ENCODE results near the gene RHOF.
"Not testable (repeated sequence)": the region's sequence is repeated elsewhere in the genome, so short reads cannot be mapped to it uniquely, and the experiment has no call there.

RHOF gene

DNA sequence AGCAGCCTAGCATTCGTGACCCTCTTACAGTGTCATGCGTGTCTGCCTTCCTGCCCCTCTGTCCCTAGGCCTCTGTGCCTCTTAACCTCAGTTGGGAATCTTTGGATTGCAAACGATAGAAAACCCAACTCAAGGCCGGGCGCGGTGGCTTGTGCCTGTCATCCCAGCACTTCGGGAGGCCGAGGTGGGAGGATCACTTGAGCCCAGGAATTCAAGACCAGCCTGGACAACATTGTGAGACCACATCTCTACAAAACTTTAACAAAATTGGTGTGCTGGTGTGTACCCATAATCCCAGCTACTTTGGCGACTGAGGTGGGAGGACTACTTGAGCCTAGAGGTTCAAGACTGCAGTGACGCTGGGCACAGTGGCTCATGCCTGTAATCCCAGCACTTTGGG lies 44.2 kb downstream of the RHOF start:
- Histone ChIP-seq H3K27me3 (ENCODE audit: control insufficient read depth in 5 of 5, insufficient read depth in 4 of 5, low read length in 5 of 5) (no peaks in the 10 kb centered on the region), H3K9me3 (ENCODE audit: control insufficient read depth in 5 of 5, low read length in 5 of 5) (no peaks in the 10 kb centered on the region), H3K4me3 (ENCODE audit: low read depth in 1 of 5, low read length in 5 of 5) (no peak overlapping the region), H3K27ac (ENCODE audit: low read depth, low read length) (no peak overlapping the region), H3K4me1 (ENCODE audit: control insufficient read depth in 5 of 5, insufficient read depth in 5 of 5, low read length in 5 of 5) (peaks cover under 1 to 8% (median 7%) of the 10 kb centered on the region in 5 donors), H3K9ac (ENCODE audit: low read length in 5 of 5) (no peak overlapping the region), H3K36me3 (ENCODE audit: control insufficient read depth in 5 of 5, insufficient read depth in 5 of 5, low read length in 5 of 5) (peaks cover 0 to 34% (median 25%) of the 10 kb centered on the region in 5 donors)

DNA sequence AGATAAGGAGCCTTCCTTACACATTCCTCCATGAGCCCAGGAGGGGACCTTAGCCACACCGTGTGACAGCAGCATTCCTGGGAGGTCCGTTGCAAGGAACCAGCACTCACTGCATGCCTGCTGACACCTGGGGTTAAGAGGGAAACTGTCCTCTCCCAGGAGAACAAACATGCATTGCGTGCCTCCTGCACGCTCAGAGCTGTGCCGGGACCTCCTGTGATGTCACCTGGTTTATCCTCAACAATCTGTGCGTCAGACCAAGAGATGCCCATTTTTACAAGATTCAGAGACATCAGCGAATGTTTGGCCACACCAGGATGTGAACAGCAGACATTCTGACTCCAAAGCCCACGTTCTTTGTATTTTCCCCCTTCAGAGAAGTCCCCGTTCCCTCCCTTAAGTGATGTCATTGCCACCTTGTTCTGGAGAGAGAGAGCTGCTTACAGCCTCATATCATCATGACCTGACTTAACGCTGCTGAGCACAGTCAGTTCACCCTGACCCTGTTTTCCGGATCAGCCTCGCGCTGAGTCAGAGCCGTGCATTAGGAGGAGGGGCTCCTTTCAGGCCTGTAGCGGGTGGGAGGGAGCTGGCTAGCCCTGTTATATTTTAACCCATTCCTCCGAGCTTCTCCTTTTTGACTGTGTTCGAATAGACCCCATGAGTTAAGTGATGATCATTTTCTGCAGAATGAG lies 44.8 kb downstream of the RHOF start:
- Histone ChIP-seq H3K36me3 (ENCODE audit: control insufficient read depth in 5 of 5, insufficient read depth in 5 of 5, low read length in 5 of 5) (peaks cover 0 to 34% (median 27%) of the 10 kb centered on the region in 5 donors), H3K4me1 (ENCODE audit: control insufficient read depth in 5 of 5, insufficient read depth in 5 of 5, low read length in 5 of 5) (peaks cover 0 to 3% (median 1%) of the 10 kb centered on the region in 5 donors), H3K27ac (ENCODE audit: low read depth, low read length) (no peak overlapping the region), H3K9me3 (ENCODE audit: control insufficient read depth in 5 of 5, low read length in 5 of 5) (no peaks in the 10 kb centered on the region), H3K9ac (ENCODE audit: low read length in 5 of 5) (no peak overlapping the region), H3K4me3 (ENCODE audit: low read depth in 1 of 5, low read length in 5 of 5) (no peak overlapping the region), H3K27me3 (ENCODE audit: control insufficient read depth in 5 of 5, insufficient read depth in 4 of 5, low read length in 5 of 5) (no peaks in the 10 kb centered on the region)

DNA sequence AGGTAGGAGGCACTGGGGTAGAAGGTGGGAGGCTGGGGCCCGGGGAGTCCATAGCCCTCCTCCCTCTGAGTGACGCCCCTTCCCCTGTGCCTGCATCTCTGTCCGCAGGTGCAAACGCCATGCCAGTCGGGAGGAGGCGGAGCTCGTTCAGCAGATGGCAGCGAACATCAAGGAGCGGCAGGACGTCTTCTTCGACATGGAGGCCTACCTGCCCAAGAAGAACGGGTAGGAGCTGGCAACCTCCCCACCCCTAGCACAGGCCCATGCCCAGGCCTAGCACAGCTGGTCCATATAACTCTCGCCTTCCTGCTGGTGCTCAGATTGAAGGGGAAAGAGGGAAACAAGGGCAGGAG lies 45.3 kb downstream of the RHOF start:
- Histone ChIP-seq H3K4me1 (ENCODE audit: control insufficient read depth in 5 of 5, insufficient read depth in 5 of 5, low read length in 5 of 5) (no peaks in the 10 kb centered on the region), H3K4me3 (ENCODE audit: low read depth in 1 of 5, low read length in 5 of 5) (no peak overlapping the region), H3K27ac (ENCODE audit: low read depth, low read length) (no peak overlapping the region), H3K9me3 (ENCODE audit: control insufficient read depth in 5 of 5, low read length in 5 of 5) (no peaks in the 10 kb centered on the region), H3K9ac (ENCODE audit: low read length in 5 of 5) (no peak overlapping the region), H3K27me3 (ENCODE audit: control insufficient read depth in 5 of 5, insufficient read depth in 4 of 5, low read length in 5 of 5) (no peaks in the 10 kb centered on the region), H3K36me3 (ENCODE audit: control insufficient read depth in 5 of 5, insufficient read depth in 5 of 5, low read length in 5 of 5) (peaks cover 0 to 37% (median 27%) of the 10 kb centered on the region in 5 donors)

DNA sequence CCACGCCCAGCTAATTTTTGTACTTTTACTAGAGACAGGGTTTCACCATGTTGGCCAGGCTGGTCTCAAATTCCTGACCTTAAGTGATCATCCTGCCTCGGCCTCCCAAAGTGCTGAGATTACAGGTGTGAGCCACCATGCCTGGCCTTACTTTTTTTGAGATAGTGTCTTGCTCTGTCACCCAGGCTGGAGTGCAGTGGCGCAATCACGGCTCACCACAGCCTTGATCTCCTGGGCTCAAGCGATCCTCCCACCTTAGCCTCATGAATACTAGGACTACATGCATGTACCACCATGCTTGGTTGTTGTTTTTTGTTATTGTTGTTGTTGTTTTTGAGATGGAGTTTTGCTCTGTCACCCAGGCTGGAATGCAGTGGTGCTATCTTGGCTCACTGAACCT lies 47.9 kb downstream of the RHOF start:
- H3K36me3 ChIP-seq (ENCODE audit: control insufficient read depth in 5 of 5, insufficient read depth in 5 of 5, low read length in 5 of 5): peaks cover 0 to 29% (median 18%) of the 10 kb centered on the region in 5 donors
- not testable (repeated sequence) for H3K27me3 ChIP-seq (ENCODE audit: control insufficient read depth in 5 of 5, insufficient read depth in 4 of 5, low read length in 5 of 5); H3K9me3 ChIP-seq (ENCODE audit: control insufficient read depth in 5 of 5, low read length in 5 of 5); H3K4me1 ChIP-seq (ENCODE audit: control insufficient read depth in 5 of 5, insufficient read depth in 5 of 5, low read length in 5 of 5); H3K27ac ChIP-seq (ENCODE audit: low read depth, low read length); H3K9ac ChIP-seq (ENCODE audit: low read length in 5 of 5); H3K4me3 ChIP-seq (ENCODE audit: low read depth in 1 of 5, low read length in 5 of 5)

DNA sequence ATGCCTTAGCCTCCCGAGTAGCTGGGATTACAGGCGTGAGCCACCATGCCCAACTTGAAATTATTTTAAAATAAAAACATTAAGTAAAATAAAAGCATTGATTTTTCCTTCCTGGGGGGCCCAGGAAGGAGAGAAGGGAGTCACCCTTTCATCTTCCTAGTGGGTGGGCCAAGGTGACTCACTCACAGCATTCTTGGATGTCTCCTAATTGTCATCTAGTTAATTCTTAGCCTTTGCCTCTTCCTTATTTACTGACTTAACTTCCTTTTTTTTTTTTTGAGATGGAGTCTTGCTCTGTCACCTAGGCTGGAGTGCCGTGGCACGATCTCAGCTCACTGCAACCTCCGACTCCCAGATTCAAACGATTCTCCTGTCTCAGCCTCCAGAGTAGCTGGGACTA lies 51.7 kb downstream of the RHOF start:
- Histone ChIP-seq H3K36me3 (ENCODE audit: control insufficient read depth in 5 of 5, insufficient read depth in 5 of 5, low read length in 5 of 5) (peaks cover 0 to 9% (median 2%) of the 10 kb centered on the region in 5 donors), H3K4me1 (ENCODE audit: control insufficient read depth in 5 of 5, insufficient read depth in 5 of 5, low read length in 5 of 5) (peaks cover 0 to 6% (median 0%) of the 10 kb centered on the region in 5 donors), H3K4me3 (ENCODE audit: low read depth in 1 of 5, low read length in 5 of 5) (no peak overlapping the region), H3K9ac (ENCODE audit: low read length in 5 of 5) (no peak overlapping the region), H3K27me3 (ENCODE audit: control insufficient read depth in 5 of 5, insufficient read depth in 4 of 5, low read length in 5 of 5) (no peaks in the 10 kb centered on the region), H3K27ac (ENCODE audit: low read depth, low read length) (no peak overlapping the region), H3K9me3 (ENCODE audit: control insufficient read depth in 5 of 5, low read length in 5 of 5) (no peaks in the 10 kb centered on the region)

DNA sequence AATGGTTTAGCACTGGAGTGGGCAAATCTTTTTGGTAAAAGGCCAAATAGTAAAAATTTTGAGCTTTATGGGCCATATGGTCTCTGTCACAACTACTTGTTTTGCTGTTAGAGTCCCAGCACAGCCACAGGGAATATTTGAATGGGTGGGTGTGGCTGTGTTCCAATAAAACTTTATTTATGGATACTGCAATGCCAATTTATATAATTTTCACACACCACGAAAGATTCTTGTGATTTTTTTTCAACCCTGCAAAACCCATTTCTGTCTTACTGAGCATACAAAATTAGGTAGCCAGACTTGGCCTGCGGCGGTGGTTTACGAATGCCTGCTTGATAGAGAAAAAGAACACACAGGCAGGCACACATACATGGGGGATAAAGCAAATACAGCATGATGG lies 52.6 kb downstream of the RHOF start:
- no peak overlapping the region for H3K9ac ChIP-seq (ENCODE audit: low read length in 5 of 5)
- no peak overlapping the region for H3K4me3 ChIP-seq (ENCODE audit: low read depth in 1 of 5, low read length in 5 of 5)
- no peaks in the 10 kb centered on the region for H3K27me3 ChIP-seq (ENCODE audit: control insufficient read depth in 5 of 5, insufficient read depth in 4 of 5, low read length in 5 of 5)
- no peak overlapping the region for H3K27ac ChIP-seq (ENCODE audit: low read depth, low read length)
- H3K36me3 ChIP-seq (ENCODE audit: control insufficient read depth in 5 of 5, insufficient read depth in 5 of 5, low read length in 5 of 5): peaks cover 0 to 9% (median 2%) of the 10 kb centered on the region in 5 donors
- H3K9me3 ChIP-seq (ENCODE audit: control insufficient read depth in 5 of 5, low read length in 5 of 5): no peaks in the 10 kb centered on the region
- peaks cover 0 to 6% (median 0%) of the 10 kb centered on the region in 5 donors for H3K4me1 ChIP-seq (ENCODE audit: control insufficient read depth in 5 of 5, insufficient read depth in 5 of 5, low read length in 5 of 5)

DNA sequence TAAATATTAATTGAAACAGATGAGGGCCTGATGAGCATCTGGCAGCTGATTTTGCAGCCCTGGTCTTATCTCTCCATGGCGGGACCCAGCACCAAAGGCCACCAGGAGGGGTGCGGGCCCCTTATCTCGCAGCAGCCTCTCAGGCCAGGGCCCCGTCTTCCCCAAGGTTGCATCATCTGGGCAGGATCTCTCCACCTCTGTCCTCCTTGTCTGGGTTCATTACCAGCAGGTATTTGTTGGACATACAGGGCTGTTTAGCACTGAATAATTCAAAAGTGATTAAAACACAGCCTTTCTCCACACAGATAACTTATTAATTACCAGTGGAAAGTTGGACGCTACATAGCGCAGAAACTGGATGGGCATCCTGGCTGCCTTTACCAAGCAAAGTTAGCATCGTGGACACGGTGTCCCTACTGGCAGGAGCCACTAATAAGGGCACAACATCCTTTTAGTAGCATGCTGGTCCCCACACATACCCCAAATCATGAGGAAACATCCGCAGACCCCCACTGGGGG lies 55.1 kb downstream of the RHOF start:
- no peaks in the 10 kb centered on the region for H3K36me3 ChIP-seq (ENCODE audit: control insufficient read depth in 5 of 5, insufficient read depth in 5 of 5, low read length in 5 of 5)
- no peak overlapping the region for H3K9ac ChIP-seq (ENCODE audit: low read length in 5 of 5)
- H3K4me1 ChIP-seq (ENCODE audit: control insufficient read depth in 5 of 5, insufficient read depth in 5 of 5, low read length in 5 of 5): peaks cover 0 to 6% (median 0%) of the 10 kb centered on the region in 5 donors
- H3K4me3 ChIP-seq (ENCODE audit: low read depth in 1 of 5, low read length in 5 of 5): no peak overlapping the region
- H3K27ac ChIP-seq (ENCODE audit: low read depth, low read length): no peak overlapping the region
- H3K27me3 ChIP-seq (ENCODE audit: control insufficient read depth in 5 of 5, insufficient read depth in 4 of 5, low read length in 5 of 5): no peaks in the 10 kb centered on the region
- no peaks in the 10 kb centered on the region for H3K9me3 ChIP-seq (ENCODE audit: control insufficient read depth in 5 of 5, low read length in 5 of 5)

DNA sequence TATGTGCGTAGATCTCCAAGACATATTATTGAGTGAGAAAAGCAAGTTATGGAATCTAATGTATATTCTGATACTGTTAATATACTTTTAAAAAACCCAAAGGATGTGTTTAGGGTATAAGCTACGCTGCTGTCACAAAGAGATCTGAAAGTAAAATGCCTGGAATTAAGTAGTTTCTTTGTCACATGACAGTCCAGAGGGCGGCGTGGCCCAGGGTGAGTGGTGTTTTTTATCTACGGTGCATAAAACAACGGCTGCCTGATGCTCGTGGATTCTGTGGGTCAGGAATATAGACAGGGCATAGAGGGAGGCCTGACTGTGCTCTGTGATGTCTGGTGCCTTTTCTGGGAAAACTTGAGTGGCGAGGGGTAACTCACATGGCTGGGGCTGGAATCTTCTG lies 59.6 kb downstream of the RHOF start:
- H3K4me1 ChIP-seq (ENCODE audit: control insufficient read depth in 5 of 5, insufficient read depth in 5 of 5, low read length in 5 of 5): peaks cover 0 to 17% (median 4%) of the 10 kb centered on the region in 5 donors

DNA sequence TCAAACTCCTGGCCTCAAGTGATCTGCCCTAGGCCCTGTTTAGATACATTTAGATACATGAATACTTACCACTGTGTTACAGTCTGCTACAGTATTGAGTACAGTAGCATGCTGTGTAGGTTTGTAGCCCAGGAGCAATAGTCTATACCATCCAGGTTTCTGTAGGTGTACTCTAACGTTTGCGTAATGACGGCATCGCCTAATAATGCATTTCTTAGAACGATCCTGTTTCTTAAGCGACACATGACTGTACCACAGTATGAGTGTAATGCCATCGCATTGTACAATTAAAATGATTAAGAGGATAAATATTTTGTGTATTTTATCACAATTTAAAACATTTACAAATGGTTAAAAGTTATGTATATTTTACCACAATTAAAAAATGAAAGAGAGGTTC lies 62.0 kb downstream of the RHOF start:
- Histone ChIP-seq H3K27me3 (ENCODE audit: control insufficient read depth in 5 of 5, insufficient read depth in 4 of 5, low read length in 5 of 5) (no peaks in the 10 kb centered on the region), H3K9ac (ENCODE audit: low read length in 5 of 5) (no peak overlapping the region), H3K9me3 (ENCODE audit: control insufficient read depth in 5 of 5, low read length in 5 of 5) (no peaks in the 10 kb centered on the region), H3K4me3 (ENCODE audit: low read depth in 1 of 5, low read length in 5 of 5) (no peak overlapping the region), H3K4me1 (ENCODE audit: control insufficient read depth in 5 of 5, insufficient read depth in 5 of 5, low read length in 5 of 5) (peaks cover 0 to 11% (median 4%) of the 10 kb centered on the region in 5 donors), H3K27ac (ENCODE audit: low read depth, low read length) (no peak overlapping the region), H3K36me3 (ENCODE audit: control insufficient read depth in 5 of 5, insufficient read depth in 5 of 5, low read length in 5 of 5) (no peaks in the 10 kb centered on the region)

More for the DNA sequence above, 59.6 kb downstream of the RHOF start:
- H3K9ac ChIP-seq (ENCODE audit: low read length in 5 of 5): no peak overlapping the region
- no peaks in the 10 kb centered on the region for H3K27me3 ChIP-seq (ENCODE audit: control insufficient read depth in 5 of 5, insufficient read depth in 4 of 5, low read length in 5 of 5)
- no peaks in the 10 kb centered on the region for H3K9me3 ChIP-seq (ENCODE audit: control insufficient read depth in 5 of 5, low read length in 5 of 5)
- no peak overlapping the region for H3K4me3 ChIP-seq (ENCODE audit: low read depth in 1 of 5, low read length in 5 of 5)
- H3K36me3 ChIP-seq (ENCODE audit: control insufficient read depth in 5 of 5, insufficient read depth in 5 of 5, low read length in 5 of 5): no peaks in the 10 kb centered on the region
- no peak overlapping the region for H3K27ac ChIP-seq (ENCODE audit: low read depth, low read length)

DNA sequence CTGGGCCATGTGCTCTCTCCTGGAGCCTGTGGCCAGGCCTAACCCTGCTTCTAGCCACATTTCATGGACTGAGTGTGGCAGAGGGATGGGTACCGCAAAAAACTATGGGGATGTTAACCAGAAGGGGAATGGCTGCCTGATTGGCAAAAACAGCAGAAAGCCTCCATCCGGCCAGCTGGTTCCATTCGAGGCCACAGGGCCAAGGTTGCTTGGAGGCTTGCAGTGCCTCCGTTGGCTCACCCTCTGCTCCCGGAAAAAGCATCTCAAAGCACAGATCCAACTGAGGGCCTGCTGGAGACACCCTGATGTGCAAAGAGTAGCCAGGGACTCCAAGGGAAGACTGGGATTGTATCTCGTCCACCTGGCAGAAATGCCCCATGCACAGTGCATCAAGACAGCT lies 64.5 kb downstream of the RHOF start:
- no peaks in the 10 kb centered on the region for H3K9me3 ChIP-seq (ENCODE audit: control insufficient read depth in 5 of 5, low read length in 5 of 5)
- no peak overlapping the region for H3K4me3 ChIP-seq (ENCODE audit: low read depth in 1 of 5, low read length in 5 of 5)
- no peaks in the 10 kb centered on the region for H3K27me3 ChIP-seq (ENCODE audit: control insufficient read depth in 5 of 5, insufficient read depth in 4 of 5, low read length in 5 of 5)
- H3K9ac ChIP-seq (ENCODE audit: low read length in 5 of 5): no peak overlapping the region
- no peak overlapping the region for H3K27ac ChIP-seq (ENCODE audit: low read depth, low read length)
- H3K4me1 ChIP-seq (ENCODE audit: control insufficient read depth in 5 of 5, insufficient read depth in 5 of 5, low read length in 5 of 5): peaks cover 0 to 11% (median 4%) of the 10 kb centered on the region in 5 donors
- H3K36me3 ChIP-seq (ENCODE audit: control insufficient read depth in 5 of 5, insufficient read depth in 5 of 5, low read length in 5 of 5): peaks cover 0 to 8% (median 0%) of the 10 kb centered on the region in 5 donors

All from subcutaneous abdominal adipose tissue (tissue), 5 donors.